Right cardiac atrium (tissue), 5 donors: ENCODE data around the gene SEC61A1. TPM values are rescaled to one million over a fixed set of nuclear protein-coding genes. Genes with fewer than 3 reads are reported as not detected.
A peak's percentile ranks its signal among the peaks of the same experiment; 100 is the strongest.

ENCODE experiments used
- ATAC-seq, 2 donors: fragments of 200-7000 bp; cut with Tn5 transposase; one replicate each; pipeline versions ENCODE4 v1.8.0 to v1.9.1; 2020; ENCODE audit warnings: moderate library complexity in 2 of 2, mild to moderate bottlenecking in 1 of 2
- DNase-seq, 3 donors: peaks; one replicate each; pipeline ENCODE4 v3.0.0-alpha.2; 2020
- H3K27ac ChIP-seq: one replicate; pipeline ENCODE4 v1.5.1; 2013; ENCODE audit warnings: mild to moderate bottlenecking, low read length, control low read depth, moderate library complexity
- H3K27me3 ChIP-seq: one replicate; pipeline ENCODE4 v1.6.1; 2013; ENCODE audit not compliant: control insufficient read depth, insufficient read depth
- H3K4me1 ChIP-seq: one replicate; pipeline ENCODE4 v1.6.1; 2013; ENCODE audit warnings: low read length; ENCODE audit not compliant: control insufficient read depth, insufficient read depth
- H3K4me3 ChIP-seq: one replicate; pipeline ENCODE4 v1.5.1; 2013; ENCODE audit warnings: low read length, control low read depth
- H3K9me3 ChIP-seq: one replicate; pipeline ENCODE4 v1.6.1; 2013; ENCODE audit warnings: low read length; ENCODE audit not compliant: control insufficient read depth
- WGBS: extraction: QIAGEN DNeasy Blood & Tissue Kit; methylation state at CpG from one replicate; pipeline ENCODE4 v1.1.7; 2013; 5-methylcytosine and 5-hydroxymethylcytosine counted together
- intact Hi-C, 4 donors: fragments of 100-400 bp; cut with DNase I; formaldehyde crosslinking; loops; one replicate each; pipeline versions ENCODE4 v1.11.0 to v1.14.0; 2022 to 2023
- polyA plus RNA-seq: library from polyadenylated mRNA; stranded (reverse); fragments of 200-250 nt; gene quantifications from one replicate; pipeline ENCODE4 v1.2.3, GENCODE V29; 2013
- total RNA-seq, 4 donors: library from RNA; stranded (reverse); fragmentation: NEBNext Ultra II Directional; extraction: Animal tissue kit (Norgen Biotek cat#: 25700); gene quantifications; one replicate each; pipeline ENCODE4 v1.2.1, GENCODE V29; 2021
- donor health status: healthy with polysubstance abuse.
- donor health status: DM: no; HTN: yes; CAD: no.
- donor health status: DM: no; HTN: no; CAD: no.
- donor health status: DM: no; HTN: yes; CAD: no; lungs with severe emphysema.
- donor health status: DM: yes; HTN: yes; CAD: no.

SEC61A1 gene
- total and polyA plus RNA-seq, 5 donors = 52.5 to 129 (median 78.3) TPM

DNA sequence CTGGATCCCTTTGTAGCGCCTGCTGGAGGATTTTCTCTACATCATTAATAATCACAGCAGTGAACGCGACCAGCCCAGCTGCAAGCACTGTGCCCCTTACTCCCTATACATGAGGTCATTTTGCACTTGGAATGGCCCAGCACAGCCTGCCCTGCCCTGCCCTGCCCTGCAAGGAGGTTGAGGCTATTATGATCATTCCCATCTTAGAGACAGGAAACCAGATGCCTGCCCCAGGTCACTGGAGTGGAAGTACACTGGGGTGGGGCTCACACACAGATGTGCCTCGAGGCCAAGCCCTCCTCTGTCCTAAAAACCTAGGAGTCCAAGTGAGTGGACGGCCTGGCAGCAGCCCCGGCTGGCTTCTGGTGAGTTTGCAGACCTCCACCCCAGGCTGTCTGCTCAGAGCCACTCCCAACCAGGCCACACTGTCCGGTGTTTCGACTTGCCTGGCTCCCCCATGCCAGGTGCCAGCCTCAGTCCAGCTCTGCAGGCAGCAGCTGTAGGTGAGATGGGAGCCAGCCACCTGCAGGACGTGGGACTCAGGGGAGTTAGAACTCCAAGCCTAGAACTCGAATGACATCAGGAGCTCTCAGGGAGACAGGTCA, 30.4 kb upstream of the SEC61A1 start:
- Histone ChIP-seq H3K27me3 (no peaks in the 10 kb centered on the region), H3K4me3 (no peak overlapping the region), H3K9me3 (no peaks in the 10 kb centered on the region), H3K4me1 (no peaks in the 10 kb centered on the region), H3K27ac (no peak overlapping the region)
- intact Hi-C loops = no loop called here
- ATAC-seq = peak in 1 of 2 donors; percentile 54
- no peak for DNase-seq
- 71% methylated on average over 10 of the region's 10 CpGs for WGBS

DNA sequence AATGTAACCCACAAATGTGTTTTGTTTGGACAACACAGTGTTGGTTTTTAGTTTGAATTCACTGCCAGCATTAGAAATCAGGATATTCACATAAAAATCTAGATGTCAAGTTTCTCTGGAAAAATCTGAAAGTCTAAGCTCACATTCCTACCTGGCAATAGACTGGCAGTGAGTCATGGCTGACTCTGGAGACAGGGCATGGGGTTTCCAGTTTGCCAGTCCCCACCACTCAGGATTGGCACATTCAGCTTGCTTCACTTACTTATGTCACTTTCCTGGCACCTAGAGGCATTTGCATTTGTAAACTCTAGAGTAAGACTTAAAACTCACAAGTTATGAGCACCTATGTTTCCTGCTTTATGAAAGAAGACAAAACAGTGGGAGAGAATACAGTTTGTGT, 19.1 kb upstream of the SEC61A1 start:
- Histone ChIP-seq H3K27me3 (no peaks in the 10 kb centered on the region), H3K9me3 (no peaks in the 10 kb centered on the region), H3K4me3 (no peak overlapping the region), H3K27ac (no peak overlapping the region), H3K4me1 (no peaks in the 10 kb centered on the region)
- DNase-seq (no peak), ATAC-seq (no peak)
- intact Hi-C loops = no loop called here

DNA sequence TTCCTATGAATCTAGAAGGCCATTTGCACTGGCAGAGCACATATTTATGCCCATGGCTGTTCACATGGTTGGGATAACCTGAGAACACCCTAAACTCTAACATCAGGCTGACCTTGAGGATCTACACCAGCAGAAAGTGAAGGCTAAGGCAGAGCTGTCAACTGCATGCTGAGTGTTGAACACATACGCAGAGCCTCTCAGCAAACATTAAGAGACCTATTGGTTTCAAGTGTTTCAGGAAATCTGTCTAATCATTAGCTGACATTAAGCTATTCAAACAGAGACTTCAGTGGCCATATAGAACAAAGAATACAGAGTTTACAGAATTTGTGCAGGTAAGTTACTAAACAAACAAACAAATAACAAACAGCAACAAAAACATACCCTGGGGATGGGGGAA, 16.1 kb upstream of the SEC61A1 start:
- intact Hi-C loops = no loop called here
- H3K4me1 ChIP-seq = no peaks in the 10 kb centered on the region
- no peak overlapping the region for H3K27ac ChIP-seq
- no peaks in the 10 kb centered on the region for H3K9me3 ChIP-seq
- H3K27me3 ChIP-seq = no peaks in the 10 kb centered on the region
- DNase-seq (no peak), ATAC-seq (no peak)
- no peak overlapping the region for H3K4me3 ChIP-seq
- 87% methylated on average over 1 of the region's 1 CpG for WGBS

DNA sequence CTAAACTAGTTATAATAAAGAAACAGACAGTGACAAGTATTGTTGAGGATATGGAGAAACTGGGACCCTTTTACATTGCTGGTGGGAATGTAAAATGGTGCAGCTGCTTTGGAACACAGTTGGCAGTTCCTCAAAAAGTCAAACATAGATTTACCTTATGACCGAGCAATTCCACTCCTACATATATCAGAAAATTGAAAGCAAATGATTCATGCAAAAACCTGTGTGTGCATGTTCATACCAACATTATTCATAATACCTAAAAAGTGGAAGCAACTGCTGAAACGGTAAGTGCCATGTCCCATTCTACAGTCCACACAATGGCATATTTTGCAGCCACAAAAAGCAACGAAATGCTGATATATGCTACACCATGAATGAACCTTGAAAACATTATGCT, 12.2 kb upstream of the SEC61A1 start:
- ATAC-seq = no peak
- Histone ChIP-seq H3K9me3 (no peaks in the 10 kb centered on the region), H3K27me3 (no peaks in the 10 kb centered on the region), H3K27ac (no peak overlapping the region), H3K4me1 (no peaks in the 10 kb centered on the region), H3K4me3 (no peak overlapping the region)
- intact Hi-C loops = no loop called here
- 81% methylated on average over 3 of the region's 3 CpGs for WGBS
- no peak for DNase-seq

DNA sequence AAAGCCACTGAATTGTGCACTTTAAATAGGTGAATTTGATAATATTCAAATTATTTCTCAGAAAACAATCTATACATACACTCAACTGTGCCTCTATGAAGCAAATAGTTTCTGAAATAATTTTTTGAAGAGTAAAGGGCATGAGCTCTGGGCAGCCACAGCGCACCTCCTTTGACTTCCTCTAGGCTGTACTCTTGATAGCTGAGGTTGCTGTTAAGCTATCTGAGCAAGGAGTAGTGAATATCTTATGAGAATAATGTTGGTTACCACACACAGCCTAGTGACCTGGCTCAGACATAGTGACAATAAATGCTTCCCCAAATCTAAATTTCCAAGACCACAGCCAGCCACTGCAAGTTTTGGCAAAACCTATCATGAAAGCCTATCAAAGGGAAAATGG, 11.6 kb upstream of the SEC61A1 start:
- Histone ChIP-seq H3K27ac (no peak overlapping the region), H3K4me3 (no peak overlapping the region), H3K4me1 (no peaks in the 10 kb centered on the region), H3K9me3 (no peaks in the 10 kb centered on the region), H3K27me3 (no peaks in the 10 kb centered on the region)
- DNase-seq (no peak), ATAC-seq (no peak)
- WGBS = 69% methylated on average over 1 of the region's 1 CpG
- intact Hi-C loops = no loop called here

DNA sequence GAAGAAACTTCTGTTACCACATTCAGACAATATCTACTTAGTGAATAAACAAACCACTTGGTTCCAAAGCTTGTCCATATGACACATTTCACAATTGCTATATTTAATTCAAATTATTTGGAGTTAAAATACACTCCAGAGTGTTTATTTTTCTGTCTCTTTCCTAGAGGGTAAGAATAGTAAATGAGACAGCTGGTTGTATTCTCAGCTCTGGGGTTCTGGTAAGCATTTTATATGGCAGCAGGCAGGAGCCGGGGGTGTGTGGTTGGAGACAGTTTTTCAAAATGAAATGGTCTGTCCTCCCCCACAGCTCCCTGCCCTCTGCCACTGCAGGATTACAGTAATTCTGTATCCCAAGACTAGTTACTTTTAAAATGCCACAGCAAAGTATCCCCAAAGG, 10.9 kb upstream of the SEC61A1 start:
- H3K9me3 ChIP-seq = no peaks in the 10 kb centered on the region
- DNase-seq (no peak), ATAC-seq (no peak)
- no peak overlapping the region for H3K4me3 ChIP-seq
- H3K27me3 ChIP-seq = no peaks in the 10 kb centered on the region
- no peak overlapping the region for H3K27ac ChIP-seq
- H3K4me1 ChIP-seq = no peaks in the 10 kb centered on the region
- intact Hi-C loops = no loop called here
- 70% methylated on average over 1 of the region's 1 CpG for WGBS

DNA sequence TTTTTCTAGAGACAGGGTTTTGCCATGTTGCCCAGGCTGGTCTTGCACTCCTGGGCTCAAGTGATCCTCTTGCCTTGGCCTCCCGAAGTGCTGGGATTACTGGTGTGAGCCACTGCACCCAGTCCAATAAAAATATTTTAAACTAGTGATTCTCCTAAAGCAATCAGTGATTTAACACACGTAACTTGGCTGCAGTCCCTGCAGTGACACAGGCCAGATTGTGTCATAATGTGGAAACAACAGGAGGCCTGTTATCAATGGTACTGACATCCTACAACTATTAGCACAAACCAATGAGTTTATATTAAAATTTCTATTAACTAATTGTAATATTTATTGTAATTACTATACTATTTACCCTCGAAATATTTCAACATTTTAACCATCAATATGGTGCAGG, 1.6 kb upstream of the SEC61A1 start:
- WGBS = 56% methylated on average over 3 of the region's 3 CpGs
- intact Hi-C loops = no loop called here
- H3K4me3 ChIP-seq = no peak overlapping the region

DNA sequence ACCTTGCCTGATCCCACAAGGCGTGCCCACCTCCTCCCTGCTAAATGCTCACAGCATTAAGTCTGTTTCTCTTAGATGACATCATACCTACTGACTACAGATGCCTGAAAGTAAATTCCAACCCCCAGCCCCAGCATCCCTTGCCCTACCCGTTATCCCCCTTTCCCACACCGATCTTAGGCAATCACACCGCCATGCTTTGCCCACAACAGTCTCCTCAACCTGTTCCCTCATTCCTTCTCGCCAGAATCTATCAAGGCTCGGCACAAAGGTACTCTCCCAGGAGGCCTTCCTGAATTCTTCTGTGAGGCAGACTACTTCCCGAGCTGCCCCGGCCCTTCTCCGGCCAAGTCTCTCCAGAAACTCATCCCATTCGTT, 789 bp upstream of the SEC61A1 start:
- no peak for ATAC-seq
- WGBS = 10% methylated on average over 10 of the region's 10 CpGs

More for the DNA sequence above, 1.6 kb upstream of the SEC61A1 start:
- Histone ChIP-seq H3K27ac (no peak overlapping the region), H3K4me1 (peaks cover 5% of the 10 kb centered on the region), H3K9me3 (no peaks in the 10 kb centered on the region), H3K27me3 (no peaks in the 10 kb centered on the region)
- ATAC-seq = no peak
- DNase-seq = peak in 2 of 3 donors; percentile 68 to 76

DNA sequence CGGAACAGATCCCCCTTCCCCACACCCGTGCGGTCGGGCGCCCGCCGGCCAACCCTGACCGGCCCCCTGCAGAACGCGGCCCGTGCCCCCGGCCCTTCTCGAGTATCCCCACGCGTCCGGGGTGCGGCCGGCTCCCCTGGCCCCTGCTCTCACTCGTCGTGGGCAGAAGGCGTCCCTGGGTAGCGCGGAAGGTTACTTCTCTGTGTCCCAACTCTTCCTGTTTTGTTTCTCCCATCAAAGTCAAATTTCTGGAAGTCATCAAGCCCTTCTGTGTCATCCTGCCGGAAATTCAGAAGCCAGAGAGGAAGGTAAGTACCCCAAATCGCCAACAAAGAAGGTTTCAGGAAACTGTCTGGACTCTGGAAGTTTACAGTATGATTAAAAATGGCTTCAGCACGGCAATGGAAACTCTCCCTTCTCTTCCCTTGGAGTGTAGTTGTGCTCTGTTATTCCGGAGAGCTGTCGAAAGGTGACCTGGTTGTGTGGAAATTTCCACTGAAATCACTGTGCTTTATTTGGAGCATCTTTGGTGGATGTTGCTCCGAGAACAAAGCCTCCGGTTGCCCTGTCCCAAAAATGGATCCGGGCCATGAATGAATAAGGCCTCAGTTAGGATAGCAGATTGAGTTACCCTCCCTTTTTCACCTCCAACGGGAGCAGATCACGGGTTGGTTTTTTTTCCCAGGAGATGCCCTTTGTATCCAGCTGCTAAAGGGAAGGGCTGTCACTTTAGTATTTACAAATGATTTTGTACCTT, 536 bp downstream of the SEC61A1 start:
- H3K27ac ChIP-seq = peak overlapping the region; percentile 92
- intact Hi-C loops = no loop called here
- DNase-seq (no peak), ATAC-seq (peak in 1 of 2 donors; percentile 3)
- WGBS = under 1% methylated on average over 33 of the region's 33 CpGs
- peaks cover 5% of the 10 kb centered on the region for H3K4me1 ChIP-seq
- H3K4me3 ChIP-seq = peak overlapping the region; percentile 94
- H3K9me3 ChIP-seq = no peaks in the 10 kb centered on the region
- no peaks in the 10 kb centered on the region for H3K27me3 ChIP-seq

More for the DNA sequence above, 789 bp upstream of the SEC61A1 start:
- intact Hi-C loops = no loop called here
- Histone ChIP-seq H3K9me3 (no peaks in the 10 kb centered on the region), H3K4me1 (peaks cover 5% of the 10 kb centered on the region), H3K27me3 (no peaks in the 10 kb centered on the region), H3K4me3 (peak overlapping the region; percentile 94), H3K27ac (peak overlapping the region; percentile 79)
- no peak for DNase-seq

DNA sequence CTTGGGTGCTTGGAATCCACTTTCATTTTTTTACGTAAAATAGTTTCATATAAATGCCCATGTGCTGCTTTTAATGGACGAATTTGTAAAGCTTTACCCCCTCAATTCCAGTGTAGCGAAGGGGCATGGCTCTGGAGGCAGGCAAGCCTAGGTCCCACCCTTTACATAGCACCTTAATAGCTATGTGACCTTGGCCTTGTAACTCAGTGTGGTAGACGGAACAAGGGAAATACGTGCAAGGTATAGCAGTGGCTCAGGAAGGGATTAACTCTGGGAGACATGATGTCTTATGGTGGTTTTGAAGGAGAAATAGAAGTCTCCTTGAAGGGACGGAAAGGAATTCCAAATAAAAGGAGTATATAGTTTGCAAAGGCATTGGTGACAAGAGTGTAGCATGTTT, 1.4 kb downstream of the SEC61A1 start:
- Histone ChIP-seq H3K4me3 (peak overlapping the region; percentile 94), H3K27me3 (no peaks in the 10 kb centered on the region), H3K4me1 (peaks cover 5% of the 10 kb centered on the region), H3K9me3 (no peaks in the 10 kb centered on the region), H3K27ac (peak overlapping the region; percentile 36)
- intact Hi-C loops = no loop called here
- ATAC-seq (no peak), DNase-seq (no peak)
- 56% methylated on average over 6 of the region's 6 CpGs for WGBS

DNA sequence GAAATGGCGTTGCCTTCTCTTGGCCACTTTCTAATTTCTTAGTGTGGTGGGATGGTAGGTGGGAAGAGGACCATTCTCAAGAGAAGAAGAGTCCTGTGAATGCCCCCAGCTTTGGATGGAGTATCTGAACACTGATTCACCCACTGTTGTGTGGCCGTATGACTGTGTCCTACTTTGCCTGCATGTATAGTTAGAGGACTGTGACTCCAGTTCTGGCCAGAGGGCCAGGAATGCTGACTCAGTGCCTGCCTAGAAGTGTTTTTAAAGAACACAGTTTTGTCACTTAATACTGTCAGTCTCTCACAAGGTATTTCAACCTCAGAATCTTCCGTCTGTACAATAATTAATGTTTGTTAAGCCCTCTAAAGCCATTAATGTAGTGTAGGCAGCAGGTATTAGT, 2.1 kb downstream of the SEC61A1 start:
- H3K27ac ChIP-seq = no peak overlapping the region
- 55% methylated on average over 3 of the region's 3 CpGs for WGBS
- H3K4me3 ChIP-seq = peak overlapping the region; percentile 94
- DNase-seq = peak in 1 of 3 donors; percentile 32
- H3K4me1 ChIP-seq = peaks cover 5% of the 10 kb centered on the region
- ATAC-seq = no peak
- no peaks in the 10 kb centered on the region for H3K9me3 ChIP-seq
- H3K27me3 ChIP-seq = no peaks in the 10 kb centered on the region
- intact Hi-C loops = no loop called here
